ENCODE data around the gene CRYZ. TPM values are rescaled to one million over a fixed set of nuclear protein-coding genes. Genes with fewer than 3 reads are reported as not detected.

The CRYZ gene
- polyA plus RNA-seq, 1 donor (not counting 4 experiments of a cell fraction or from before 2014, with no cell fraction given): 213 TPM

GRCh38 chr1:74693473-74693872, 39.4 kb downstream of the CRYZ start:
- Histone ChIP-seq H3K27ac (ENCODE audit: control insufficient read depth, insufficient read depth, low read length) (no peak overlapping the region), H3K9ac (ENCODE audit: control insufficient read depth, extremely low read depth, insufficient read depth, low read length) (no peak overlapping the region), H3K9me3 (ENCODE audit: control insufficient read depth, low read depth, low read length) (no peaks in the 10 kb centered on the region), H3K4me2 (ENCODE audit: control insufficient read depth, extremely low read depth, insufficient read depth, low read depth, low read length) (peak overlapping the region; percentile 22), H3K9me1 (ENCODE audit: control insufficient read depth, extremely low read depth, insufficient read depth, low read length) (no peaks in the 10 kb centered on the region), H3K36me3 (ENCODE audit: control insufficient read depth in 2 of 2, extremely low read depth in 1 of 2, insufficient read depth in 2 of 2, low read length in 2 of 2) (no peaks in the 10 kb centered on the region), H2AFZ (ENCODE audit: control insufficient read depth, low read length) (no peak overlapping the region), H3K4me1 (ENCODE audit: control insufficient read depth, extremely low read depth, insufficient read depth, low read length) (peaks cover 4% of the 10 kb centered on the region), H3K4me3 (ENCODE audit: control insufficient read depth in 2 of 3, extremely low read depth in 1 of 3, insufficient read depth in 2 of 3, low read depth in 1 of 3, low read length in 3 of 3) (no peak overlapping the region), H4K20me1 (ENCODE audit: control insufficient read depth, extremely low read depth, insufficient read depth, low read length) (no peaks in the 10 kb centered on the region), H3K79me2 (ENCODE audit: control insufficient read depth, insufficient read depth, low read length) (no peaks in the 10 kb centered on the region), H3K27me3 (ENCODE audit: control insufficient read depth, extremely low read depth, insufficient read depth, low read length) (no peaks in the 10 kb centered on the region)
- no peak for DNase-seq (ENCODE audit: low read depth, low spot score)
- dilution Hi-C loops (cut with MboI; ENCODE audit: extremely low pct_ligation_motif_present, low sequenced_read_pairs): no loop called here
- FAIRE-seq: peak; percentile 48
- TF ChIP-seq EZH2 (IDR thresholded peaks at IDR 0.05; ENCODE audit: low read length): no peak
- no peak for TF ChIP-seq CTCF (optimal IDR thresholded peaks at IDR 0.05 in 1 of 3, IDR thresholded peaks at IDR 0.05 in 1 of 3, conservative IDR thresholded peaks at IDR 0.05 in 1 of 3; ENCODE audit: extremely low read depth in 1 of 3, insufficient read depth in 2 of 3, low read length in 3 of 3)

- dilution Hi-C loops (cut with MboI; ENCODE audit: extremely low pct_ligation_motif_present, low sequenced_read_pairs): no loop called here
- no peak overlapping the region for H2AFZ ChIP-seq (ENCODE audit: control insufficient read depth, low read length)
- H3K9ac ChIP-seq (ENCODE audit: control insufficient read depth, extremely low read depth, insufficient read depth, low read length): no peak overlapping the region
- no peak for DNase-seq (ENCODE audit: low read depth, low spot score)
- H3K27ac ChIP-seq (ENCODE audit: control insufficient read depth, insufficient read depth, low read length): no peak overlapping the region
- H3K36me3 ChIP-seq (ENCODE audit: control insufficient read depth in 2 of 2, extremely low read depth in 1 of 2, insufficient read depth in 2 of 2, low read length in 2 of 2): no peaks in the 10 kb centered on the region
- H4K20me1 ChIP-seq (ENCODE audit: control insufficient read depth, extremely low read depth, insufficient read depth, low read length): no peaks in the 10 kb centered on the region
- no peak overlapping the region for H3K4me2 ChIP-seq (ENCODE audit: control insufficient read depth, extremely low read depth, insufficient read depth, low read depth, low read length)
- peaks cover 4% of the 10 kb centered on the region for H3K4me1 ChIP-seq (ENCODE audit: control insufficient read depth, extremely low read depth, insufficient read depth, low read length)
- H3K79me2 ChIP-seq (ENCODE audit: control insufficient read depth, insufficient read depth, low read length): no peaks in the 10 kb centered on the region
- no peak overlapping the region for H3K4me3 ChIP-seq (ENCODE audit: control insufficient read depth in 2 of 3, extremely low read depth in 1 of 3, insufficient read depth in 2 of 3, low read depth in 1 of 3, low read length in 3 of 3)
- TF ChIP-seq CTCF (optimal IDR thresholded peaks at IDR 0.05 in 1 of 3, IDR thresholded peaks at IDR 0.05 in 1 of 3, conservative IDR thresholded peaks at IDR 0.05 in 1 of 3; ENCODE audit: extremely low read depth in 1 of 3, insufficient read depth in 2 of 3, low read length in 3 of 3): no peak
- no peak for TF ChIP-seq EZH2 (IDR thresholded peaks at IDR 0.05; ENCODE audit: low read length)
- H3K27me3 ChIP-seq (ENCODE audit: control insufficient read depth, extremely low read depth, insufficient read depth, low read length): no peaks in the 10 kb centered on the region
- no peak for FAIRE-seq
- H3K9me1 ChIP-seq (ENCODE audit: control insufficient read depth, extremely low read depth, insufficient read depth, low read length): no peaks in the 10 kb centered on the region
- no peaks in the 10 kb centered on the region for H3K9me3 ChIP-seq (ENCODE audit: control insufficient read depth, low read depth, low read length)
Observed at GRCh38 chr1:74690909-74691308, 41.9 kb downstream of the CRYZ start.

All from keratinocyte (primary cell).